Glutamatergic neuron (in vitro differentiated cells): ENCODE data around the gene REEP5. TPM values are rescaled to one million over a fixed set of nuclear protein-coding genes. Genes with fewer than 3 reads are reported as not detected.

ENCODE experiments used
- DNase-seq: peaks from one replicate; pipeline ENCODE4 v3.0.0; 2022
- H3K27ac Mint-ChIP-seq: one replicate; pipeline ENCODE4 v1.8.0; 2020; ENCODE audit warnings: mild to moderate bottlenecking, mixed read lengths, inconsistent platforms; ENCODE audit not compliant: unreplicated experiment
- H3K27me3 Mint-ChIP-seq: one replicate; pipeline ENCODE4 v1.8.0; 2020; ENCODE audit warnings: mild to moderate bottlenecking, moderate library complexity, mixed read lengths, inconsistent platforms; ENCODE audit not compliant: unreplicated experiment
- H3K36me3 Mint-ChIP-seq: one replicate; pipeline ENCODE4 v1.8.0; 2020; ENCODE audit warnings: mild to moderate bottlenecking, mixed read lengths, inconsistent platforms; ENCODE audit not compliant: unreplicated experiment
- H3K4me1 Mint-ChIP-seq: one replicate; pipeline ENCODE4 v1.8.0; 2020; ENCODE audit warnings: mild to moderate bottlenecking, low read depth, mixed read lengths, inconsistent platforms; ENCODE audit not compliant: unreplicated experiment
- H3K4me3 Mint-ChIP-seq: one replicate; pipeline ENCODE4 v1.8.0; 2020; ENCODE audit warnings: mild to moderate bottlenecking, mixed read lengths, inconsistent platforms; ENCODE audit not compliant: unreplicated experiment
- H3K9me3 Mint-ChIP-seq: one replicate; pipeline ENCODE4 v1.8.0; 2020; ENCODE audit warnings: mild to moderate bottlenecking, moderate library complexity, mixed read lengths, inconsistent platforms; ENCODE audit not compliant: unreplicated experiment
- total RNA-seq: library from RNA; stranded (reverse); fragmentation: NEBNext Ultra II Directional; extraction: Animal tissue kit (Norgen Biotek cat#: 25700); gene quantifications from one replicate; pipeline ENCODE4 v1.2.1, GENCODE V29; 2021; ENCODE audit not compliant: unreplicated experiment
- TF ChIP-seq, protein P1 (sequence below): fragments of 200-600 bp; sonication (generic); IDR thresholded peaks from one replicate; pipeline ENCODE4 v1.5.0; 2021; ENCODE audit not compliant: partially characterized antibody, unreplicated experiment

REEP5 gene
- total RNA-seq, 1 donor from 2014 or later, result 108 TPM

DNA sequence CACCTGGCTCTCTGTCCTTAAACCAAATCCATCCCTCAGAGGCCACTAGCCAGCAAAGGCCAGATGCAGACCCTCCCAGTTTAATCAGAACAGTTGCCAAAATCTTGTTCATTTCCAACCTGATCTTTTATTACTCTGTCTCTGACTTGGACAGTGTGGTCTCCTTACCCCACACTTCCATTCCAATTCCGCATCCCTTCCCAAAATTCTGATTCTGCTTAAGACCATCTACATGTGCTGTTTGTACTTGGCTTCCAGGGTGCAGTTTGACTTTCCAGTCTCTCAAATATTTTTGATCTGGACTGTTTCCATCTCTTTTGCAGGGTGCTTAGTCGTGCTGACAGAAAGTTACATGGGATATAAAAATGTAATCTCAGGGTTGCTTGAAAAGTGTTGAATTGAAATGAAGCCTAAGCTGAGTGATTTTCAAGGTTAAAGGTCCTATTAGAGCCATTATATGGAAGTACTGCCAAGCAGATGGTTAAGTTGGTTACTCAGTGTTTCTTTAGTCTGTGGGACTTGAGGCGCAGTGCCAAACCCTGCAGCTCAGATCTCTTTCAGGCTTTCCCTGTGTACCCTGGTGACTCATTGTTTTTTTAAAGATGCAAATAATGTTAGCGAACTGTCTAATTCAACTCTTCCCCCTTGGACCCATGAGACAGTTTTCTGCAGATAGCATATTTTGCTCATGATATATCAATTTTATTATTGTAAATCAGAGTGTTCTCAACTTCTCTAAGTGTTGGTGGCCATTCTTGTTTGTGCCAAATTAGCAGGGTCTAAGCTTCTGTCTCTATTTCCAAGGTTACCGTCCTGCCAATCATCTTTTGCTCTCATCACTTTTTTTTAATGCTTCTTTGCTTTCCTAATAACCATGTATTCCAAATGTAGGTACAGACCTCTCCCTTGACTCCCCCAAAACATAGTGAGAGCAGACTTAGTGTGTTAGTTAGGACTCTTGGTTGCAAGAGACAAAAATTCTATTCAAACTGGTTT, 36.4 kb upstream of the REEP5 start:
- H3K27me3 Mint-ChIP-seq, result peaks cover 17% of the 10 kb centered on the region
- no peak for DNase-seq
- peaks cover 3% of the 10 kb centered on the region for H3K36me3 Mint-ChIP-seq
- H3K9me3 Mint-ChIP-seq, result peaks cover 20% of the 10 kb centered on the region
- peak overlapping the region; percentile 62 for H3K4me3 Mint-ChIP-seq
- H3K27ac Mint-ChIP-seq, result peak overlapping the region; percentile 100
- TF ChIP-seq, protein P1, sequence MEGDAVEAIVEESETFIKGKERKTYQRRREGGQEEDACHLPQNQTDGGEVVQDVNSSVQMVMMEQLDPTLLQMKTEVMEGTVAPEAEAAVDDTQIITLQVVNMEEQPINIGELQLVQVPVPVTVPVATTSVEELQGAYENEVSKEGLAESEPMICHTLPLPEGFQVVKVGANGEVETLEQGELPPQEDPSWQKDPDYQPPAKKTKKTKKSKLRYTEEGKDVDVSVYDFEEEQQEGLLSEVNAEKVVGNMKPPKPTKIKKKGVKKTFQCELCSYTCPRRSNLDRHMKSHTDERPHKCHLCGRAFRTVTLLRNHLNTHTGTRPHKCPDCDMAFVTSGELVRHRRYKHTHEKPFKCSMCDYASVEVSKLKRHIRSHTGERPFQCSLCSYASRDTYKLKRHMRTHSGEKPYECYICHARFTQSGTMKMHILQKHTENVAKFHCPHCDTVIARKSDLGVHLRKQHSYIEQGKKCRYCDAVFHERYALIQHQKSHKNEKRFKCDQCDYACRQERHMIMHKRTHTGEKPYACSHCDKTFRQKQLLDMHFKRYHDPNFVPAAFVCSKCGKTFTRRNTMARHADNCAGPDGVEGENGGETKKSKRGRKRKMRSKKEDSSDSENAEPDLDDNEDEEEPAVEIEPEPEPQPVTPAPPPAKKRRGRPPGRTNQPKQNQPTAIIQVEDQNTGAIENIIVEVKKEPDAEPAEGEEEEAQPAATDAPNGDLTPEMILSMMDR, result no peak
- peaks cover 53% of the 10 kb centered on the region for H3K4me1 Mint-ChIP-seq

DNA sequence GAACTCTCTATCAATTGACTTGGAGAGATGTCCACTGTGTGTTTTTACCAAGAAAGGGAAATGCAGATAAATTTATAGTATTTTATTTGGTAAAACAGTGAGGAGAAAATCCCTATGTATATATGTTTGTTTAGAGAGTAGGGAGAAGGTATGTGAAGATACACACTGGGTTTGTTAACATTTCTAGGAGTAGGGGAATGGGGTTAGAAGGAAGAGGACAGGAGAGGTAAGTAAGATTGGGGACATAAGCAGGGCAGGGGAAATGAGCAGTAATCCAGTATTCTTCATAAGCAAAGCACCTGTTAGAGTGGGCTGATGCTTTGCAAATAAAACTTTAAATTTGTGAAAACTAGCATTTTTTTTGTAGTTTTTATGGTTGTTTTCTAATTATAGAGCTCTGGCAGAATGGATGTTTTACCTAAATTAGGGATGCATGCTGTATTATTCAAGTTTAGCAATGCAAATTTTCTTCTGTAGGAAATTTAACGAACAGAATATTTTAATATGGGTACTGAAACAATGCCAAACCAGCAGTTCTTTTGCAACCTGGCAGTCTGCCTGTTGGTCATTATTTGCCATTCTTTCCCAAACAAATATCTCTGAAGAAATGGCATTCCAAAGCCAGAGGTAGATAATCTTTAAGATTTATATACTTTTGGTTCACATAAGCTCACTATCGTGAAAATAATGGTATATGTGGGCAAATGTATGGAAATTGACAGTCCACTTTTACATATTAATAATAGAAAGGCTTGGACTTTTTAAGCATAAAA, 35.2 kb upstream of the REEP5 start:
- Mint-ChIP-seq H3K27ac (peak overlapping the region; percentile 73), H3K4me1 (peaks cover 43% of the 10 kb centered on the region), H3K9me3 (peaks cover 22% of the 10 kb centered on the region), H3K27me3 (peaks cover 18% of the 10 kb centered on the region), H3K4me3 (no peak overlapping the region), H3K36me3 (peaks cover 12% of the 10 kb centered on the region)
- TF ChIP-seq, protein P1, result no peak
- no peak for DNase-seq

DNA sequence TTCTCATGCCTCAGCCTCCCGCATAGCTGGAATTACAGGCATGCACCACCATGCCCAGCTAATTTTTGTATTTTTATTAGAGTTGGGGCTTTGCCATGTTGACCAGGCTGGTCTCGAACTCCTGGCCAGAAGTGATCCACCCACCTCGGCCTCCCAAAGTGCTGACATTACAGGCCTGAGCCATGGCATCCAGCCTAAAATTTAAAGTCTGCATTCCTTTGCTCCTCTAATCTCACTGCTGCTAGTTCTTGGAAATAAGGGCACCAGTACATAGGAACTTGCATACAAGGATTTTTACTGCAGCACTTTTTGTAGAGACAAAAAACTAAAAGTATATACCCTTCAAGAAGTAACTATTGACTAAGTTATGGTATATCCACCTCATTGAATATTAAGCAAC, 34.6 kb upstream of the REEP5 start:
- no peak overlapping the region for H3K27ac Mint-ChIP-seq
- H3K36me3 Mint-ChIP-seq, result peaks cover 12% of the 10 kb centered on the region
- peaks cover 42% of the 10 kb centered on the region for H3K4me1 Mint-ChIP-seq
- peaks cover 22% of the 10 kb centered on the region for H3K9me3 Mint-ChIP-seq
- DNase-seq, result no peak
- H3K4me3 Mint-ChIP-seq, result no peak overlapping the region
- TF ChIP-seq, protein P1, result no peak
- H3K27me3 Mint-ChIP-seq, result peaks cover 18% of the 10 kb centered on the region

DNA sequence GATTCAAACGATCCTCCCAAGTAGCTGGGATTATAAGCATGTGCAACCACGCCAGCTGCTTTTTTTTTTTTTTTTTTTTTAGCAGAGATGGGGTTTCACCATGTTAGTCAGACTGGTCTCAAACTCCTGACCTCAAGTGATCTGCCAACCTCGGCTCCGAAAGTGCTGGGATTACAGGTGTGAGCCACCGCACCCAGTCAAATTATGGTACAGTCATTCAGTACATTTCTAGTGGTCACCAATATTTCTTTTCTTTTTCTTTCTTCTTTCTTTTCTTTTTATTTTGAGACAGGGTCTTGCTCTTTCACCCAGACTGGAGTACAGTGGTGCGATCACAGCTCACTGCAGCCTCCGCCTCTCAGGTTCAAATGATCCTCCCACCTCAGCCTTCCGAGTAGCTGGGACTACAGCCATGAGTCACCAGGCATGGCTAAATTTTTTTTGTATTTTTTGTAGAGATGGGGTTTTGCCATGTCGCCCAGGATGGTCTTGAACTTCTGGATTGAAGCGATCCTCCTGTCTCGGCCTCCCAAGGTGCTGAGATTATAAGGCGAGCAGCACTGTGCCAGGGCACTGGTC, 29.2 kb upstream of the REEP5 start:
- H3K36me3 Mint-ChIP-seq, result peaks cover 12% of the 10 kb centered on the region
- no peak for DNase-seq
- H3K4me3 Mint-ChIP-seq, result no peak overlapping the region
- H3K27ac Mint-ChIP-seq, result no peak overlapping the region
- peaks cover 7% of the 10 kb centered on the region for H3K4me1 Mint-ChIP-seq
- TF ChIP-seq, protein P1, result no peak
- H3K9me3 Mint-ChIP-seq, result peaks cover 12% of the 10 kb centered on the region
- peaks cover 6% of the 10 kb centered on the region for H3K27me3 Mint-ChIP-seq
